B cell (primary cell): ENCODE data around the gene PPP1R36. TPM values are rescaled to one million over a fixed set of nuclear protein-coding genes. Genes with fewer than 3 reads are reported as not detected.

Source experiments
- ATAC-seq: fragments of 200-7000 bp; cut with Tn5 transposase; one replicate; pipeline ENCODE4 v1.10.0; 2021; ENCODE audit warnings: low read depth, mild to moderate bottlenecking, moderate number of reproducible peaks, moderate library complexity
- CTCF ChIA-PET: fragments of 350-600 bp; sonication (Branson Sonifier 250); formaldehyde crosslinking; loops from one replicate; lab custom pipeline; 2021; ENCODE audit warnings: antibody characterized with exemption, inconsistent platforms; lab: Charles Lee
- POLR2A ChIA-PET: fragments of 350-600 bp; sonication (Branson Sonifier 250); formaldehyde crosslinking; loops from one replicate; lab custom pipeline; 2021; ENCODE audit warnings: antibody characterized with exemption; lab: Charles Lee
- DNase-seq: peaks from one replicate; pipeline ENCODE4 v3.0.0; 2013
- H2AFZ ChIP-seq: 2 replicates; pipeline ENCODE4 v1.6.1; 2012; ENCODE audit warnings: mild to moderate bottlenecking, low read depth, low read length; ENCODE audit not compliant: insufficient read depth, poor library complexity, severe bottlenecking
- H3K27ac ChIP-seq, 2 donors: 1 replicate in 1 of 2; 2 replicates in 1 of 2; pipeline ENCODE4 v1.5.1; 2012 to 2013; ENCODE audit warnings: low read length in 2 of 2, mild to moderate bottlenecking in 2 of 2, moderate library complexity in 1 of 2
- H3K27me3 ChIP-seq, 4 experiments: fragments of 200-600 bp in 1 of 4; sonication (generic) in 1 of 4; replicated peaks in 1 of 4; 1 replicate in 2 of 4; 2 replicates in 2 of 4; pipeline versions ENCODE4 v1.6.1 to v1.7.0; 2013 to 2016; ENCODE audit warnings: low read length in 3 of 4, mild to moderate bottlenecking in 2 of 4, mixed read lengths in 1 of 4, moderate library complexity in 1 of 4; ENCODE audit not compliant: insufficient read depth in 4 of 4, control insufficient read depth in 3 of 4; ENCODE audit errors: control extremely low read depth in 1 of 4
- H3K36me3 ChIP-seq, 2 experiments: replicated peaks in 1 of 2; 1 replicate in 1 of 2; 2 replicates in 1 of 2; pipeline versions ENCODE4 v1.6.1 to v1.7.1; 2013; ENCODE audit warnings: low read length in 1 of 2; ENCODE audit not compliant: insufficient read depth in 2 of 2, control insufficient read depth in 1 of 2; ENCODE audit errors: control extremely low read depth in 1 of 2, extremely low read depth in 1 of 2
- H3K4me1 ChIP-seq, 2 donors: fragments of 200-600 bp in 1 of 2; sonication (generic) in 1 of 2; 1 replicate in 1 of 2; 2 replicates in 1 of 2; pipeline versions ENCODE4 v1.5.1 to v1.6.1; 2013 to 2017; ENCODE audit warnings: low read length in 2 of 2; ENCODE audit not compliant: control insufficient read depth in 2 of 2, insufficient read depth in 2 of 2
- H3K4me2 ChIP-seq: replicated peaks from 2 replicates; pipeline ENCODE3; 2012; ENCODE audit warnings: mild to moderate bottlenecking, low read depth, low read length; ENCODE audit not compliant: poor library complexity, severe bottlenecking
- H3K4me3 ChIP-seq, 5 experiments: fragments of 200-600 bp in 1 of 5; sonication (generic) in 1 of 5; 1 replicate in 3 of 5; 2 replicates in 2 of 5; pipeline versions ENCODE4 v1.5.1 to v1.7.0; 2011 to 2016; ENCODE audit warnings: low read length in 4 of 5, mild to moderate bottlenecking in 4 of 5, low read depth in 2 of 5, control low read depth in 1 of 5, moderate library complexity in 1 of 5; ENCODE audit not compliant: insufficient read depth in 1 of 5; ENCODE audit errors: control extremely low read depth in 1 of 5, extremely low read depth in 1 of 5
- H3K79me2 ChIP-seq: fragments of 200-600 bp; sonication (generic); one replicate; pipeline ENCODE4 v1.6.0; 2016; ENCODE audit warnings: low read length; ENCODE audit not compliant: control insufficient read depth, insufficient read depth
- H3K9ac ChIP-seq: fragments of 200-600 bp; sonication (generic); 2 replicates; pipeline ENCODE4 v1.6.1; 2017; ENCODE audit warnings: mild to moderate bottlenecking, low read length, moderate library complexity
- H3K9me3 ChIP-seq, 3 donors: one replicate each; pipeline versions ENCODE4 v1.6.1 to v1.7.1; 2013; ENCODE audit warnings: low read length in 2 of 3; ENCODE audit not compliant: control insufficient read depth in 2 of 3, insufficient read depth in 1 of 3; ENCODE audit errors: control extremely low read depth in 1 of 3
- H4K20me1 ChIP-seq: 2 replicates; pipeline ENCODE4 v1.6.0; 2012; ENCODE audit warnings: mild to moderate bottlenecking, low read length; ENCODE audit not compliant: insufficient read depth, control insufficient read depth, poor library complexity, severe bottlenecking
- H3K27ac Mint-ChIP-seq: one replicate; pipeline ENCODE4 v1.8.0; 2021; ENCODE audit warnings: mixed read lengths
- H3K27me3 Mint-ChIP-seq: one replicate; pipeline ENCODE4 v1.8.0; 2021; ENCODE audit warnings: mixed read lengths
- H3K4me1 Mint-ChIP-seq: one replicate; pipeline ENCODE4 v1.8.0; 2021; ENCODE audit warnings: mixed read lengths
- H3K4me3 Mint-ChIP-seq: one replicate; pipeline ENCODE4 v1.8.0; 2021; ENCODE audit warnings: mixed read lengths
- H3K9me3 Mint-ChIP-seq: one replicate; pipeline ENCODE4 v1.8.0; 2022; ENCODE audit warnings: mixed read lengths; ENCODE audit not compliant: insufficient read depth
- EZH2 ChIP-seq: IDR thresholded peaks from 2 replicates; pipeline ENCODE4 v1.6.1; 2012; ENCODE audit warnings: borderline replicate concordance, low read depth, mild to moderate bottlenecking, moderate library complexity, low read length; ENCODE audit not compliant: insufficient read depth, poor library complexity, severe bottlenecking
- WGBS: methylation state at CpG from one replicate; pipeline ENCODE4 v1.1.5; 2013; ENCODE audit warnings: missing lambda C conversion rate; ENCODE audit not compliant: insufficient coverage; 5-methylcytosine and 5-hydroxymethylcytosine counted together
- intact Hi-C: fragments of 100-400 bp; cut with micrococcal nuclease; formaldehyde crosslinking; loops from one replicate; pipeline ENCODE4 v1.10.0; 2022
- polyA plus RNA-seq: library from polyadenylated mRNA; depleted of rRNA; stranded (reverse); fragments of >200 nt; gene quantifications from 2 replicates; pipeline ENCODE4 v1.2.3, GENCODE V29; 2012
- small RNA-seq: library from RNA; depleted of rRNA; stranded (forward); fragments of <200 nt; gene quantifications from one replicate; pipeline ENCODE3, GENCODE V24; 2012; ENCODE audit warnings: low replicate concordance, low read depth; ENCODE audit not compliant: insufficient read length
- total RNA-seq, 2 donors: library from RNA; stranded (reverse); fragments of 120-200 nt in 1 of 2; gene quantifications; 1 replicate in 1 of 2; 2 replicates in 1 of 2; pipeline versions ENCODE4 v1.2.3 to v1.2.4, GENCODE V29; 2013 to 2022
- TF ChIP-seq, protein P1 (sequence below): fragments of 200-600 bp; IDR thresholded peaks from one replicate; pipeline ENCODE4 v1.8.0; 2022; ENCODE audit warnings: antibody characterized with exemption, mild to moderate bottlenecking

PPP1R36 gene
- total and polyA plus RNA-seq, 2 donors (not counting 1 experiment from before 2014, with no cell fraction given), result 0.06 TPM; not detected in 1

DNA sequence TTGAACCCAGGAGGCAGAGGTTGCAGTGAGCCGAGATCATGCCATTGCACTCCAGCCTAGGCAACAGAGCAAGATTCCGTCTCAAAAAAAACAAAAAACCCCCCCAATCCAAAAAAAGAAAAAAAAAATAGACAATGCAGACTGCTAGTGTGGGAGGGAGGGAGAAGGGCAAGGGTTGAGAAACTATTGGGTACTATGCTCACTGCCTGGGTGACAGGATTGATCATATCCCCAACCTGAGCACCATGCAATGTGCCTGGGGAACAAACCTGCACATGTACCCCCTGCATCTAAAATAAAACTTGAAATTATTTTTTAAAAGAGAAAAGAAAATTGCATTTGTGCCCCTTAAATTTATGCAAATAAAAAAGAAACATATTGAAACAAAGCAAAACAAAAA is 88.9 kb downstream of the PPP1R36 start:
- Mint-ChIP-seq H3K27me3 (peaks cover 18% of the 10 kb centered on the region), H3K27ac (no peak overlapping the region), H3K9me3 (no peaks in the 10 kb centered on the region), H3K4me3 (no peak overlapping the region), H3K4me1 (peaks cover 4% of the 10 kb centered on the region)
- ChIA-PET POLR2A (interaction anchor here (0.7 kb wide), 1 partner anchor 300 kb away, joined by 6 read pairs; no protein-coding TSS in a partner anchor), CTCF (interaction anchor here (4.7 kb wide), 1 partner anchor 295 kb away, joined by 55 read pairs; no protein-coding TSS in a partner anchor)
- H3K27ac ChIP-seq, result no peak overlapping the region
- no peak for DNase-seq
- no peak overlapping the region for H3K9ac ChIP-seq
- H3K79me2 ChIP-seq, result no peaks in the 10 kb centered on the region
- H2AFZ ChIP-seq, result no peak overlapping the region
- no peaks in the 10 kb centered on the region for H4K20me1 ChIP-seq
- no peak for ATAC-seq
- H3K9me3 ChIP-seq, result peaks cover 0 to under 1% (median 0%) of the 10 kb centered on the region in 3 donors
- intact Hi-C loops, result loop anchor here (5.0 kb wide), 2 partner anchors 96 to 206 kb away; partner anchors contain the start of gene HSPA2
- no peak overlapping the region for H3K4me3 ChIP-seq
- no peak for TF ChIP-seq EZH2
- TF ChIP-seq, protein P1, sequence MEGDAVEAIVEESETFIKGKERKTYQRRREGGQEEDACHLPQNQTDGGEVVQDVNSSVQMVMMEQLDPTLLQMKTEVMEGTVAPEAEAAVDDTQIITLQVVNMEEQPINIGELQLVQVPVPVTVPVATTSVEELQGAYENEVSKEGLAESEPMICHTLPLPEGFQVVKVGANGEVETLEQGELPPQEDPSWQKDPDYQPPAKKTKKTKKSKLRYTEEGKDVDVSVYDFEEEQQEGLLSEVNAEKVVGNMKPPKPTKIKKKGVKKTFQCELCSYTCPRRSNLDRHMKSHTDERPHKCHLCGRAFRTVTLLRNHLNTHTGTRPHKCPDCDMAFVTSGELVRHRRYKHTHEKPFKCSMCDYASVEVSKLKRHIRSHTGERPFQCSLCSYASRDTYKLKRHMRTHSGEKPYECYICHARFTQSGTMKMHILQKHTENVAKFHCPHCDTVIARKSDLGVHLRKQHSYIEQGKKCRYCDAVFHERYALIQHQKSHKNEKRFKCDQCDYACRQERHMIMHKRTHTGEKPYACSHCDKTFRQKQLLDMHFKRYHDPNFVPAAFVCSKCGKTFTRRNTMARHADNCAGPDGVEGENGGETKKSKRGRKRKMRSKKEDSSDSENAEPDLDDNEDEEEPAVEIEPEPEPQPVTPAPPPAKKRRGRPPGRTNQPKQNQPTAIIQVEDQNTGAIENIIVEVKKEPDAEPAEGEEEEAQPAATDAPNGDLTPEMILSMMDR, result no peak
- H3K27me3 ChIP-seq, result peaks cover 0 to 4% (median 0%) of the 10 kb centered on the region in 4 experiments
- H3K4me1 ChIP-seq, result peaks cover 0 to 8% of the 10 kb centered on the region in 2 donors
- H3K4me2 ChIP-seq, result no peak overlapping the region
- WGBS, result no CpG with 5 or more reads among the region's 2 CpGs
- H3K36me3 ChIP-seq, result no peaks in the 10 kb centered on the region

Small RNA genes within 50 kb of the gene (small RNA-seq; reads per million reads assigned to genes)
- not detected for gene AL049869.4

Other genes starting within 250 kb of the PPP1R36 start
- gene MTHFD1, start 161.6 kb upstream of the PPP1R36 start, total RNA-seq, result 47.1 and 51.3 TPM in 2 replicates
- 32.3 and 34.5 TPM in 2 replicates for gene MTHFD1, start 161.6 kb upstream of the PPP1R36 start, polyA plus RNA-seq
- gene AKAP5, start 84.5 kb upstream of the PPP1R36 start, total RNA-seq, result 1.4 and 1.7 TPM in 2 replicates
- 0.21 and 0.32 TPM in 2 replicates for gene AKAP5, start 84.5 kb upstream of the PPP1R36 start, polyA plus RNA-seq
- gene ZBTB25, start 46.1 kb upstream of the PPP1R36 start, total RNA-seq, result 45.7 and 51.0 TPM in 2 replicates
- 19.8 and 20.8 TPM in 2 replicates for gene ZBTB25, start 46.1 kb upstream of the PPP1R36 start, polyA plus RNA-seq
- gene ZBTB1, start 45.2 kb upstream of the PPP1R36 start, total RNA-seq, result 108 and 109 TPM in 2 replicates
- 52.8 and 81.6 TPM in 2 replicates for gene ZBTB1, start 45.2 kb upstream of the PPP1R36 start, polyA plus RNA-seq
- gene HSPA2, start 9.2 kb upstream of the PPP1R36 start, total RNA-seq, result 14.9 and 19.6 TPM in 2 replicates
- gene HSPA2, start 9.2 kb upstream of the PPP1R36 start, polyA plus RNA-seq, result 3.6 and 4.5 TPM in 2 replicates
- 0.12 and 0.22 TPM in 2 replicates for gene PLEKHG3, start 154.5 kb downstream of the PPP1R36 start, total RNA-seq
- 0.25 and 0.63 TPM in 2 replicates for gene PLEKHG3, start 154.5 kb downstream of the PPP1R36 start, polyA plus RNA-seq